Stimulated activated CD4-positive, alpha-beta T cell treated with anti-CD3 and anti-CD28 coated beads, Interleukin-2, amount 100 ng/mL, for 48 hours (primary cell): ENCODE data around the gene NXPE3.

ENCODE experiments used
- DNase-seq, 2 donors: peaks; one replicate each; pipeline ENCODE4 v3.0.0-alpha.2; 2020

NXPE3 gene

GRCh38 chr3:101829437-101829830, 50.4 kb downstream of the NXPE3 start:
- no peak for DNase-seq

GRCh38 chr3:101829874-101830273, 50.9 kb downstream of the NXPE3 start:
- DNase-seq: no peak

GRCh38 chr3:101833446-101833974, 54.5 kb downstream of the NXPE3 start:
- DNase-seq: no peak

- DNase-seq: no peak
Measured at GRCh38 chr3:101835676-101836075, 56.7 kb downstream of the NXPE3 start.

- no peak for DNase-seq
Measured at GRCh38 chr3:101836160-101836559, 57.1 kb downstream of the NXPE3 start.

- no peak for DNase-seq
Measured at GRCh38 chr3:101836652-101837598, 57.9 kb downstream of the NXPE3 start.

GRCh38 chr3:101838691-101839090, 59.7 kb downstream of the NXPE3 start:
- DNase-seq: no peak

GRCh38 chr3:101840066-101840465, 61.1 kb downstream of the NXPE3 start:
- no peak for DNase-seq

- DNase-seq: no peak
Measured at GRCh38 chr3:101842245-101842934, 63.4 kb downstream of the NXPE3 start.

- no peak for DNase-seq
Measured at GRCh38 chr3:101842935-101843330, 63.9 kb downstream of the NXPE3 start.

- no peak for DNase-seq
Measured at GRCh38 chr3:101845425-101845824, 66.4 kb downstream of the NXPE3 start.

GRCh38 chr3:101846709-101847108, 67.7 kb downstream of the NXPE3 start:
- DNase-seq: no peak

GRCh38 chr3:101847328-101847727, 68.3 kb downstream of the NXPE3 start:
- no peak for DNase-seq

GRCh38 chr3:101848326-101848725, 69.3 kb downstream of the NXPE3 start:
- DNase-seq: no peak

- peak; percentile 88 to 89 for DNase-seq
Measured at GRCh38 chr3:101848754-101849713, 70.0 kb downstream of the NXPE3 start, which contains the start of gene NFKBIZ. Gene NFKBIZ, plus strand, starts transcription at chr3:101849514. Its CDS starts 115 bp downstream, at chr3:101849629.

GRCh38 chr3:101849714-101850245, 70.8 kb downstream of the NXPE3 start:
- DNase-seq: peak; percentile 35 to 53

GRCh38 chr3:101850246-101851051, 71.4 kb downstream of the NXPE3 start:
- DNase-seq: peak; percentile 36 to 50

- DNase-seq: no peak
Measured at GRCh38 chr3:101851072-101851770, 72.2 kb downstream of the NXPE3 start.

- no peak for DNase-seq
Measured at GRCh38 chr3:101851850-101852714, 73.1 kb downstream of the NXPE3 start.
